BJ (cell line): ENCODE measurements around the gene NAGLU. TPM values are rescaled to one million over a fixed set of nuclear protein-coding genes. Genes with fewer than 3 reads are reported as not detected.

Experiments used
- CTCF ChIA-PET: fragments of 350-600 bp; formaldehyde crosslinking; extraction: SDS; loops from one replicate; lab custom pipeline; 2021; ENCODE audit warnings: antibody characterized with exemption, inconsistent platforms; lab: Yijun Ruan, JAX
- POLR2A ChIA-PET: fragments of 300-600 bp; sonication (Branson Sonifier 250); formaldehyde crosslinking; extraction: SDS; loops from one replicate; lab custom pipeline; 2021; ENCODE audit warnings: antibody characterized with exemption; lab: Charles Lee
- DNase-seq: peaks from one replicate; pipeline ENCODE4 v3.0.0-alpha.2; 2011; ENCODE audit warnings: low read depth
- H3K27me3 ChIP-seq: 2 replicates; pipeline ENCODE4 v1.6.0; 2011; ENCODE audit warnings: low read length; ENCODE audit not compliant: control insufficient read depth, insufficient read depth
- H3K36me3 ChIP-seq: 2 replicates; pipeline ENCODE4 v1.5.1; 2011; ENCODE audit warnings: low read length; ENCODE audit not compliant: control insufficient read depth, insufficient read depth
- H3K4me3 ChIP-seq: 2 replicates; pipeline ENCODE4 v1.5.1; 2011; ENCODE audit warnings: low read depth, mild to moderate bottlenecking, control low read depth, low read length
- CTCF ChIP-seq: IDR thresholded peaks from 2 replicates; pipeline ENCODE4 v1.5.1; 2011; ENCODE audit warnings: low read depth, mild to moderate bottlenecking, control low read depth, inconsistent platforms, low read length, moderate library complexity; ENCODE audit not compliant: insufficient read depth
- polyA plus RNA-seq: library from polyadenylated mRNA; depleted of rRNA; stranded (reverse); fragments of >200 nt; gene quantifications from 2 replicates; pipeline ENCODE4 v1.2.3, GENCODE V29; 2011

The NAGLU gene
- polyA plus RNA-seq, 1 experiment = 45.3 TPM

DNA sequence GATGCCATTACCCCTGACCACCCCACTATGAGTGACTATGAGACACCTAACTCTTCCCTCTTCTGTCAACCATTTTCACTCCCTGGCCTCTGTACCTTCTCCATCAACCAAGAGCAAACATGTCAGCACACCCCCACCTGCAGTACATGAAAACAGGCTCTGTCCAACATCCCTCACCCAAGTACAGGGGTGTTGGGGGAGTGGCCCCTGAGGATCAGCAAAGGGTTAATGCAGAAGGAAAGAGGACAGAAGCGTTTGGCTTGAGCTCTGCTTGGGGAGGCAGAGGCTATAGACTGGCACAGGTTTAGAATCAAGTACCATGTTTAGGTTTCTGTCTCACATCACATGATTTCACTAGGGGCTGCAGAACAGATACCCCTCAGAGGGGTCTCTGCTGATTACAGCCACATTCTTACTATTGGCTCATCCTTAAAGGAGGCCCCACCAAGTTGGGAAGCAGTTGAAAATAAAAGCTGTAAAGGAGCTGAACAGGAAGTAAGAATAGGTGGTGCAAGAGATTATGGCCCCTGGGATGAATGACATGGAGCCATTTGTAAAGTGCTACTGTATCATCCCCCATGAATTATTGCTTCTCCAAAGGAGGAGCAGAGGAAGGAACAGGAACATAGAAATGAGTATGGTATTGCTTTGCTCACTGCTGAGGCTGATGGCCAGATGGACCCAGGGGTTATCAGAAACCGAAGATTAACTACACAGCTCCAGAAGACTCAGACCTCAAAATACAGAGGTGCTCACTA is 43.9 kb downstream of the NAGLU start:
- Histone ChIP-seq H3K36me3 (peaks cover 25% of the 10 kb centered on the region), H3K4me3 (no peak overlapping the region), H3K27me3 (no peaks in the 10 kb centered on the region)
- DNase-seq = no peak
- ChIA-PET CTCF (interaction anchor here (1.5 to 3.7 kb wide), 4 partner anchors 7 to 104 kb away, joined by 5 to 30 read pairs (median 19); partner anchors contain the start of gene PLEKHH3), POLR2A (no interaction called here)
- TF ChIP-seq CTCF = no peak

- TF ChIP-seq CTCF = no peak
- no peak for DNase-seq
- Histone ChIP-seq H3K27me3 (no peaks in the 10 kb centered on the region), H3K4me3 (no peak overlapping the region), H3K36me3 (peaks cover 29% of the 10 kb centered on the region)
- CTCF ChIA-PET = interaction anchor here (1.5 to 2.4 kb wide), 2 partner anchors 92 to 98 kb away, joined by 9 read pairs; no protein-coding TSS in a partner anchor
- POLR2A ChIA-PET = no interaction called here
These were observed 45.8 kb downstream of the NAGLU start for GRCh38 chr17:42581744-42582270.

GRCh38 chr17:42584880-42585279 is 48.8 kb downstream of the NAGLU start:
- no peaks in the 10 kb centered on the region for H3K27me3 ChIP-seq
- CTCF ChIA-PET = interaction anchor here (1.7 kb wide), 1 partner anchor 94 kb away, joined by 3 read pairs; no protein-coding TSS in a partner anchor
- TF ChIP-seq CTCF = no peak
- H3K36me3 ChIP-seq = peaks cover 38% of the 10 kb centered on the region
- H3K4me3 ChIP-seq = no peak overlapping the region
- no peak for DNase-seq
- POLR2A ChIA-PET = no interaction called here

- ChIA-PET POLR2A (no interaction called here), CTCF (interaction anchor here (3.9 kb wide), 1 partner anchor 7 kb away, joined by 29 read pairs; the partner anchor contains the start of gene PSMC3IP)
- no peak for DNase-seq
- TF ChIP-seq CTCF = no peak
- Histone ChIP-seq H3K4me3 (no peak overlapping the region), H3K27me3 (no peaks in the 10 kb centered on the region), H3K36me3 (peaks cover 36% of the 10 kb centered on the region)
These were observed 49.3 kb downstream of the NAGLU start for GRCh38 chr17:42585353-42585752.

DNA sequence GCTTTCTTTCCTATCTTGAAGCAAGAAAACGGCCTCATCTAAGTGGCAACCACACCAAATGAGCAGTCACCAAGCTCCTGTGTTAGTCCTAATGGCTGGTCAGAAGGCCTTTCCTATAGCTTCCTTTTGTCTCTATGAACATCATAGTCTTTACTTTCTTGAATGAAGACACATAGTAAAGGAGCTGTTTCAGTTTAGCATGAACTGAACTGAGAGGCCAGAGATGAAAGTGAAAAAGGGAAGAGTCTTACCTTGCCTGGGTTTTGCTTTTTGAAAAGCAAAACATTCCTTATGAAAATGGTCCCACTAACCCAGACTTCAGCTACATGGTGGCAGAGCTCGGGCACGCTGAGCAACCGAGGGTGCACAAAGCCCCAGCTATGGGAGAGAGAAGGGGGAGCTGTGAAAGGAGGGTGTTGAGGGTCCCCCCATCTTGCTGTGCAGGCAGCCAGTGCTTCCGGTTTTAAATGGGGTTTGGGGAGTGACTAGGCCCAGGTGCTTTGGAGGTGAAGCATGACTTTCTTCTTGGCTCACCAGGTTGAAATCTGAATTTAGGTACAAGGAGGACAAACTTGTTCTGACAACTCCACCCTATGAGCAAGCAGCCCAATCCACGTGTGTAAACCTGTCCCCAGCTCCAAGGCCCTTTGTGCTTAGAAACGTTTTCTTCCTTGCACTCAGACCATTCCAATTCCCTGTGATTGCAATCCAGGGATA is 50.6 kb downstream of the NAGLU start:
- Histone ChIP-seq H3K36me3 (peaks cover 33% of the 10 kb centered on the region), H3K4me3 (no peak overlapping the region), H3K27me3 (no peaks in the 10 kb centered on the region)
- DNase-seq = no peak
- POLR2A ChIA-PET = no interaction called here
- CTCF ChIA-PET = interaction anchor here (1.1 to 3.9 kb wide), 3 partner anchors 8 to 138 kb away, joined by 3 to 29 read pairs (median 3); partner anchors contain the start of gene PSMC3IP
- no peak for TF ChIP-seq CTCF
